Calu3 (cell line): ENCODE measurements around the gene AP2B1. TPM values are rescaled to one million over a fixed set of nuclear protein-coding genes. Genes with fewer than 3 reads are reported as not detected.

Source experiments
- BruUV-seq: library from RNA; stranded (reverse); fragments of 400-500 nt; replicated peaks from 2 replicates; lab custom pipeline; 2021; lab: Mats Ljungman, UMichigan
- CTCF ChIA-PET: fragments of 300-600 bp; sonication (Branson Sonifier 250); formaldehyde crosslinking; loops from one replicate; lab custom pipeline; 2022; ENCODE audit warnings: antibody characterized with exemption; lab: Charles Lee
- DNase-seq: peaks from one replicate; pipeline ENCODE4 v3.0.0; 2022
- H3K27ac Mint-ChIP-seq: one replicate; pipeline ENCODE4 v1.8.0; 2022; ENCODE audit warnings: mixed read lengths; ENCODE audit not compliant: unreplicated experiment
- H3K27me3 Mint-ChIP-seq: one replicate; pipeline ENCODE4 v1.8.0; 2022; ENCODE audit warnings: mixed read lengths; ENCODE audit not compliant: unreplicated experiment
- H3K36me3 Mint-ChIP-seq: one replicate; pipeline ENCODE4 v1.8.0; 2022; ENCODE audit warnings: mild to moderate bottlenecking, moderate library complexity, mixed read lengths; ENCODE audit not compliant: insufficient read depth, unreplicated experiment
- H3K4me1 Mint-ChIP-seq: one replicate; pipeline ENCODE4 v1.8.0; 2022; ENCODE audit warnings: mild to moderate bottlenecking, low read depth, mixed read lengths; ENCODE audit not compliant: unreplicated experiment
- H3K4me3 Mint-ChIP-seq: one replicate; pipeline ENCODE4 v1.8.0; 2022; ENCODE audit warnings: mild to moderate bottlenecking, low read depth, moderate library complexity, mixed read lengths; ENCODE audit not compliant: unreplicated experiment
- H3K9me3 Mint-ChIP-seq: one replicate; pipeline ENCODE4 v1.8.0; 2022; ENCODE audit warnings: low read depth, mixed read lengths; ENCODE audit not compliant: unreplicated experiment
- intact Hi-C: fragments of 100-400 bp; cut with micrococcal nuclease; formaldehyde crosslinking; loops from one replicate; pipeline ENCODE4 v1.10.0; 2022; ENCODE audit not compliant: unreplicated experiment
- total RNA-seq: library from RNA; stranded (reverse); gene quantifications from 2 replicates; pipeline ENCODE4 v1.2.3, GENCODE V29; 2022
- TF ChIP-seq, protein P1 (sequence below): fragments of 200-600 bp; IDR thresholded peaks from one replicate; pipeline ENCODE4 v1.8.0; 2022; ENCODE audit warnings: antibody characterized with exemption; ENCODE audit not compliant: unreplicated experiment

Gene AP2B1
- total RNA-seq, 1 experiment from 2014 or later = 309 TPM

DNA sequence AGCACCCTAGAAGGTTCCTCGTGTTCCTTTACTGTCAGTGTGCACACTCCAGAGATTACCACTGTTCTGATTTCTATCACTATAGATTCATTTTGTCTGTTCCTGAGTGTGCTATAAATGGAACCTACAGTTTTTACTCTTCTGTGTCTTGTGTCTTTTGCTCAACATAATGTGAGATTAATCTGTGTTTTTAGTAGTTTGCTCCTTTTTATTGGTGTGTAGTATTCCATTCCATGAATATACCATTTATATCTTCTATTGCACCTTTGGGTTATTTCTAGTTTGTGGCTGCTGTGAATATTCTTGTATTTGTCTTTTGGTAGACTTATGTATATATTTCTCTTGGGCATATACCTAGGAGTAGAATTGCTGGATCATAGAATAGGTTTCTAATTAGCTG lies 68.2 kb downstream of the AP2B1 start:
- CTCF ChIA-PET = no interaction called here
- Mint-ChIP-seq H3K9me3 (no peaks in the 10 kb centered on the region), H3K4me1 (no peaks in the 10 kb centered on the region), H3K4me3 (no peak overlapping the region), H3K36me3 (peaks cover 32% of the 10 kb centered on the region), H3K27ac (no peak overlapping the region), H3K27me3 (no peaks in the 10 kb centered on the region)
- no TSS peak for BruUV-seq
- TF ChIP-seq, protein P1, sequence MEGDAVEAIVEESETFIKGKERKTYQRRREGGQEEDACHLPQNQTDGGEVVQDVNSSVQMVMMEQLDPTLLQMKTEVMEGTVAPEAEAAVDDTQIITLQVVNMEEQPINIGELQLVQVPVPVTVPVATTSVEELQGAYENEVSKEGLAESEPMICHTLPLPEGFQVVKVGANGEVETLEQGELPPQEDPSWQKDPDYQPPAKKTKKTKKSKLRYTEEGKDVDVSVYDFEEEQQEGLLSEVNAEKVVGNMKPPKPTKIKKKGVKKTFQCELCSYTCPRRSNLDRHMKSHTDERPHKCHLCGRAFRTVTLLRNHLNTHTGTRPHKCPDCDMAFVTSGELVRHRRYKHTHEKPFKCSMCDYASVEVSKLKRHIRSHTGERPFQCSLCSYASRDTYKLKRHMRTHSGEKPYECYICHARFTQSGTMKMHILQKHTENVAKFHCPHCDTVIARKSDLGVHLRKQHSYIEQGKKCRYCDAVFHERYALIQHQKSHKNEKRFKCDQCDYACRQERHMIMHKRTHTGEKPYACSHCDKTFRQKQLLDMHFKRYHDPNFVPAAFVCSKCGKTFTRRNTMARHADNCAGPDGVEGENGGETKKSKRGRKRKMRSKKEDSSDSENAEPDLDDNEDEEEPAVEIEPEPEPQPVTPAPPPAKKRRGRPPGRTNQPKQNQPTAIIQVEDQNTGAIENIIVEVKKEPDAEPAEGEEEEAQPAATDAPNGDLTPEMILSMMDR = no peak
- intact Hi-C loops = no loop called here
- DNase-seq = no peak

DNA sequence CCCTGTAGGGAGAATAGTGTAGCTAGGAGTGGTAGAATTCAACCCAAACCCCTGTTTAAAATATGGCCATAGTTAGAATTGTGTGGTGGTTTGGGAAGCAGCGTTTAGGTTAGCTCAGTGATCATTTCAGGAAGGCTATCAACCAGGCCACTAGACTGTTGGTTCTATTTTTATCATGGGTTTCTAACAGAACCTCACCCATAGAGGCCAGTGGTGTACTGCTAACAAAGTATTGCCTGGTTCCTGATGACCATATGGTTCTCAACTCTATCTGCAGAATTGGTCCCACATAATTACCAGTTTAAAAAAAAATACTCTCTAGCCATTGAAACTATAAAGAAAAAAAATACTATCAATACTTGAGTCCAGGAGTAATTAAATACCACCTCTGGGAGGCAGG lies 73.8 kb downstream of the AP2B1 start:
- H3K4me1 Mint-ChIP-seq = no peaks in the 10 kb centered on the region
- no peak for DNase-seq
- CTCF ChIA-PET = interaction anchor here (0.5 kb wide), 1 partner anchor 120 kb away, joined by 3 read pairs; no protein-coding TSS in a partner anchor
- H3K27ac Mint-ChIP-seq = no peak overlapping the region
- BruUV-seq = no TSS peak
- peaks cover 37% of the 10 kb centered on the region for H3K36me3 Mint-ChIP-seq
- H3K27me3 Mint-ChIP-seq = no peaks in the 10 kb centered on the region
- no peak overlapping the region for H3K4me3 Mint-ChIP-seq
- H3K9me3 Mint-ChIP-seq = no peaks in the 10 kb centered on the region
- intact Hi-C loops = no loop called here
- TF ChIP-seq, protein P1 = no peak

DNA sequence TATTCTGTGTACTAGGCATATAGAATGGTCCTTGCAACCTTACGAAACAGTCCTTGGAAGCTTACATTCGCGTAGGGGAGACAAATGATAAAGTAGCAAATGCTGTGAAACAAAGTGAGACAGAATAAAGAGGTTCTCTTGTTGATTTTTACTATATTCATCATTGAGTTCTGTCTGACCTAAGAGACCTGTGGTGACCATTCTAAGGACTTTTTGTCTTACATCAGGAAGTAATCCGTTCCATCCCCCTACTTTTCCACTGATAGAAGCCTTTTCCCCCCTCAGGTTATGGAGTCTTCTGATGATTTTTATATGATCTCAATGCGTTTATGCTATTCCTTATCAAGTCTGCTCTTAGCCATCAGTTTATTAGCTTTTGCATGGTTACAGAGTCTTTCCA lies 77.6 kb downstream of the AP2B1 start:
- no peaks in the 10 kb centered on the region for H3K4me1 Mint-ChIP-seq
- H3K27me3 Mint-ChIP-seq = no peaks in the 10 kb centered on the region
- TF ChIP-seq, protein P1 = no peak
- no peak for DNase-seq
- H3K9me3 Mint-ChIP-seq = no peaks in the 10 kb centered on the region
- H3K36me3 Mint-ChIP-seq = peaks cover 35% of the 10 kb centered on the region
- BruUV-seq = no TSS peak
- no peak overlapping the region for H3K27ac Mint-ChIP-seq
- no peak overlapping the region for H3K4me3 Mint-ChIP-seq
- CTCF ChIA-PET = interaction anchor here (0.9 kb wide), 1 partner anchor 99 kb away, joined by 3 read pairs; no protein-coding TSS in a partner anchor
- intact Hi-C loops = no loop called here

DNA sequence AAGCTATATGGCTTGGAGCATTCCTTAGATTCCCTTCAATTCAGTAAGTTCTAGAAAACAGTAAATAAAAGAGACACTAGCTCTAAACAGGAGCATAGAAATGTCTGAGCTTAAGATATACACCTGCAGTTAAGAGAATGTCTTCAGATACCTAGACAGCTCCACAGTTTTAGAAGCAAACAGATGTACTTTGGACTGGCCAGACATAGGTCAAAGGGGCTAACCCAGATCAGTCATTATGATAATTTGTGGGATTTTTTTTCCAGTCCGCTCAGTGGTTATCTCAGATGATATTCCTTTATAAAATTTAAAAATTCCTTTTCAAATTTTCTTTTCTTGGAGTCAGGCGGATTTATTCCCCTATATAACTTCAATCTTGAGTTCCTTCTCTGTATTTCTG lies 78.5 kb downstream of the AP2B1 start:
- no TSS peak for BruUV-seq
- intact Hi-C loops = no loop called here
- Mint-ChIP-seq H3K36me3 (peaks cover 35% of the 10 kb centered on the region), H3K27ac (no peak overlapping the region), H3K27me3 (no peaks in the 10 kb centered on the region), H3K9me3 (no peaks in the 10 kb centered on the region), H3K4me3 (no peak overlapping the region), H3K4me1 (no peaks in the 10 kb centered on the region)
- CTCF ChIA-PET = interaction anchor here (0.9 kb wide), 1 partner anchor 98 kb away, joined by 3 read pairs; no protein-coding TSS in a partner anchor
- DNase-seq = no peak
- TF ChIP-seq, protein P1 = no peak
